PFSK-1 (cell line): ENCODE results near the gene AAK1.

Source experiments
- FOXP2 ChIP-seq: optimal IDR thresholded peaks from 2 replicates; pipeline ENCODE3; 2011; ENCODE audit warnings: borderline replicate concordance, control low read depth, inconsistent platforms; ENCODE audit not compliant: insufficient read depth; ENCODE audit errors: extremely low read length, extremely low read depth
- POLR2AphosphoS5 ChIP-seq: IDR thresholded peaks from 2 replicates; pipeline ENCODE4 v1.6.1; 2012; ENCODE audit warnings: low read depth, mild to moderate bottlenecking, control low read depth, low read length, moderate library complexity
- SIN3A ChIP-seq: IDR thresholded peaks from 2 replicates; pipeline ENCODE4 v1.6.1; 2012; ENCODE audit warnings: mild to moderate bottlenecking, low read length, moderate library complexity, borderline replicate concordance; ENCODE audit not compliant: insufficient read depth
- TAF1 ChIP-seq: IDR thresholded peaks from 2 replicates; pipeline ENCODE4 v1.6.1; 2012; ENCODE audit warnings: low read length, control low read depth, borderline replicate concordance; ENCODE audit not compliant: insufficient read depth
- TF ChIP-seq, protein P1 (sequence below), 2 experiments: IDR thresholded peaks; 2 replicates each; pipeline versions ENCODE4 v1.6.1 to v1.8.0; 2011 to 2012; ENCODE audit warnings: low read depth in 2 of 2, low read length in 2 of 2, control low read depth in 1 of 2, inconsistent platforms in 1 of 2, mild to moderate bottlenecking in 1 of 2, moderate library complexity in 1 of 2; ENCODE audit not compliant: insufficient read depth in 1 of 2

Gene AAK1

DNA sequence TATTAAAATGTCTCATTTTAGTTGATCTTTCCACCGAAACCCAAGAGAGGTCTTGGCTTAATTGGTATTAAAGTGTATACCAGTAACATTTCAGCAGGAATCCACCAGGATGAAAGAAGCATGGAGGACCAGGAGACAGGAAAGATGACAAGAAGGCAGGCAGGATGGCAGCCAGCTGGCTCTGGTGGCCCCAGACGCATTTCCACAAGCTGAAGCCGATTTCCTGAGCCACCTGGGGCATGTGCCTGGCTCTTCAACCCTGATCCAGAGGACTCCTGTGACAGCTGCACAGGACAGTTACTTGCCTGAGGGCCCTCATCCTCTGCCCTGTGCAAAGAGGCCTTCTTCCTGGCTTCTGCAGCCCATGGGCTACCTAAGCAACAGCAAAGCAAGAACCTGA lies 149.4 kb downstream of the AAK1 start:
- TF ChIP-seq FOXP2 (no peak), POLR2AphosphoS5 (no peak), SIN3A (no peak), TAF1 (no peak)
- TF ChIP-seq, protein P1, sequence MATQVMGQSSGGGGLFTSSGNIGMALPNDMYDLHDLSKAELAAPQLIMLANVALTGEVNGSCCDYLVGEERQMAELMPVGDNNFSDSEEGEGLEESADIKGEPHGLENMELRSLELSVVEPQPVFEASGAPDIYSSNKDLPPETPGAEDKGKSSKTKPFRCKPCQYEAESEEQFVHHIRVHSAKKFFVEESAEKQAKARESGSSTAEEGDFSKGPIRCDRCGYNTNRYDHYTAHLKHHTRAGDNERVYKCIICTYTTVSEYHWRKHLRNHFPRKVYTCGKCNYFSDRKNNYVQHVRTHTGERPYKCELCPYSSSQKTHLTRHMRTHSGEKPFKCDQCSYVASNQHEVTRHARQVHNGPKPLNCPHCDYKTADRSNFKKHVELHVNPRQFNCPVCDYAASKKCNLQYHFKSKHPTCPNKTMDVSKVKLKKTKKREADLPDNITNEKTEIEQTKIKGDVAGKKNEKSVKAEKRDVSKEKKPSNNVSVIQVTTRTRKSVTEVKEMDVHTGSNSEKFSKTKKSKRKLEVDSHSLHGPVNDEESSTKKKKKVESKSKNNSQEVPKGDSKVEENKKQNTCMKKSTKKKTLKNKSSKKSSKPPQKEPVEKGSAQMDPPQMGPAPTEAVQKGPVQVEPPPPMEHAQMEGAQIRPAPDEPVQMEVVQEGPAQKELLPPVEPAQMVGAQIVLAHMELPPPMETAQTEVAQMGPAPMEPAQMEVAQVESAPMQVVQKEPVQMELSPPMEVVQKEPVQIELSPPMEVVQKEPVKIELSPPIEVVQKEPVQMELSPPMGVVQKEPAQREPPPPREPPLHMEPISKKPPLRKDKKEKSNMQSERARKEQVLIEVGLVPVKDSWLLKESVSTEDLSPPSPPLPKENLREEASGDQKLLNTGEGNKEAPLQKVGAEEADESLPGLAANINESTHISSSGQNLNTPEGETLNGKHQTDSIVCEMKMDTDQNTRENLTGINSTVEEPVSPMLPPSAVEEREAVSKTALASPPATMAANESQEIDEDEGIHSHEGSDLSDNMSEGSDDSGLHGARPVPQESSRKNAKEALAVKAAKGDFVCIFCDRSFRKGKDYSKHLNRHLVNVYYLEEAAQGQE (IDR thresholded peaks at IDR 0.05; ENCODE audit: insufficient read depth in 1 of 2, low read depth in 2 of 2, low read length in 2 of 2): no peak

GRCh38 chr2:69493268-69493667 lies 150.3 kb downstream of the AAK1 start:
- TF ChIP-seq SIN3A (no peak), FOXP2 (no peak), TAF1 (no peak), POLR2AphosphoS5 (no peak)
- TF ChIP-seq, protein P1 (IDR thresholded peaks at IDR 0.05; ENCODE audit: insufficient read depth in 1 of 2, low read depth in 2 of 2, low read length in 2 of 2): no peak

DNA sequence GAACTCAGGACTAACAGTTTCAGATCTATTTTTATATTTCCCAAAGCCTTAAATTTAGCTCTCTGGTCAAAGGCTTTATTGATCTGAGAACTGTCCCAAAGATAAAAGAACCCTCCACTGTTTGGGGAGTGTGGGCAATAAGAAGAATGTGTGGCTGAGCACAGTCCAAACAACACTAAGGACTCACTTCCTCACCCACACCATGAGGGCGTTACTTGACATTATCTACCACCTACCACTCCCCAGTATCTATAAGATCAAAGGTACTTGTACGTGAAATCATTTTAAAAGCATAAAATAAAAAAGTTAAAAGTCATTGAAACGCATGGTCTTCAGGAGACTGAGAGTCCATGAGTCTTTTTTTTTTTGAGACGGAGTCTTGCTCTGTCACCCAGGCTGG lies 151.7 kb downstream of the AAK1 start:
- TF ChIP-seq FOXP2 (no peak), POLR2AphosphoS5 (no peak), SIN3A (no peak), TAF1 (no peak)
- TF ChIP-seq, protein P1 (IDR thresholded peaks at IDR 0.05; ENCODE audit: insufficient read depth in 1 of 2, low read depth in 2 of 2, low read length in 2 of 2): no peak

GRCh38 chr2:69490486-69490885 lies 153.1 kb downstream of the AAK1 start:
- TF ChIP-seq, protein P1 (IDR thresholded peaks at IDR 0.05; ENCODE audit: insufficient read depth in 1 of 2, low read depth in 2 of 2, low read length in 2 of 2): no peak
- TF ChIP-seq TAF1 (no peak), SIN3A (no peak), POLR2AphosphoS5 (no peak), FOXP2 (no peak)

DNA sequence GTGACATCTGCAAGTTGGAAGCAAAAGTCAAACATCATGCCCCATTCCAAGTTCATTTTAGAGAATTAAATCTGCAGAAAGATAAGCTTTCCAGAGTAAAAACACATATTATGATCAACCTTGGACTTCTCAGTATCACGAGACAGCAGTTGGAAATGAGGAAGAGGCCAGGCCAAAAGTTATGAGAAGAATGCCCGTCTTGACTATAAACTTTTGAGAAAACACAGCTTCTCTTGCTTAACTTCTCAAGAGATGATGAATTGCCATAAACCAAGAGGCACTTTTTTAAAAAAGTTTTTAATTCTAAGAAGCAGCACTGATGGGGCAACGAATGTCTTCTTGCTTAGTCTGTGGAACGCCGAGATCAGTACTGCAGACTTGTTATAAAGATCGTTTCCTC lies 153.7 kb downstream of the AAK1 start:
- no peak for TF ChIP-seq POLR2AphosphoS5
- TF ChIP-seq TAF1: no peak
- no peak for TF ChIP-seq FOXP2
- TF ChIP-seq, protein P1 (IDR thresholded peaks at IDR 0.05; ENCODE audit: insufficient read depth in 1 of 2, low read depth in 2 of 2, low read length in 2 of 2): no peak
- TF ChIP-seq SIN3A: no peak
